ENCODE data around the gene LGI4. TPM values are rescaled to one million over a fixed set of nuclear protein-coding genes. Genes with fewer than 3 reads are reported as not detected.

Gene LGI4
- total RNA-seq, 1 experiment from 2014 or later = 0.32 TPM

- ChIA-PET POLR2A (no interaction called here), CTCF (interaction anchor here (0.7 kb wide), 1 partner anchor 8 kb away, joined by 3 read pairs; no protein-coding TSS in a partner anchor), RAD21 (ENCODE audit: low non-redundant PET in 1 of 2, low total read pairs in 2 of 2, uncharacterized antibody in 2 of 2, unreplicated experiment in 2 of 2) (no interaction called here)
- TF ChIP-seq CTCF (IDR thresholded peaks at IDR 0.05 in 2 of 3, conservative IDR thresholded peaks at IDR 0.05 in 1 of 3; ENCODE audit: borderline replicate concordance in 1 of 3, insufficient read depth in 1 of 3, low read depth in 2 of 3, low read length in 2 of 3) (no peak), ATF3 (IDR thresholded peaks at IDR 0.05) (no peak)
- H3K27ac ChIP-seq (ENCODE audit: low read depth, low read length) = no peak overlapping the region
- no peaks in the 10 kb centered on the region for H3K36me3 ChIP-seq (ENCODE audit: control insufficient read depth in 1 of 2, insufficient read depth in 2 of 2, low read length in 2 of 2)
- H4K20me1 ChIP-seq (ENCODE audit: insufficient read depth) = no peaks in the 10 kb centered on the region
- H3K9ac ChIP-seq (ENCODE audit: low read length) = no peak overlapping the region
- no peaks in the 10 kb centered on the region for H3K79me2 ChIP-seq (ENCODE audit: insufficient read depth, low read length)
- no peak overlapping the region for H2AFZ ChIP-seq (ENCODE audit: low read depth, low read length, poor library complexity, severe bottlenecking)
- H3K9me2 ChIP-seq (ENCODE audit: insufficient read depth) = no peaks in the 10 kb centered on the region
- no peaks in the 10 kb centered on the region for H3K27me3 ChIP-seq (ENCODE audit: insufficient read depth, low read length)
- no peak for DNase-seq (ENCODE audit: low read depth, low spot score)
- no peaks in the 10 kb centered on the region for H3K9me3 ChIP-seq (ENCODE audit: control insufficient read depth in 1 of 2, insufficient read depth in 1 of 2, low read depth in 1 of 2, low read length in 2 of 2)
- no peak overlapping the region for H3K4me2 ChIP-seq (ENCODE audit: low read length)
- no TSS peak for BruUV-seq (replicated peaks)
- H3K4me3 ChIP-seq (replicated peaks in 1 of 2; ENCODE audit: low read depth in 1 of 2, low read length in 2 of 2) = no peak overlapping the region
- H3K4me1 ChIP-seq (ENCODE audit: control insufficient read depth in 1 of 2, insufficient read depth in 2 of 2, low read length in 2 of 2) = no peaks in the 10 kb centered on the region
- intact Hi-C loops (cut with micrococcal nuclease) = no loop called here
- ATAC-seq = no peak
Measured at GRCh38 chr19:35098413-35099049, 36.3 kb downstream of the LGI4 start.

- Histone ChIP-seq H3K27ac (ENCODE audit: low read depth, low read length) (no peak overlapping the region), H3K9ac (ENCODE audit: low read length) (no peak overlapping the region), H3K4me3 (replicated peaks in 1 of 2; ENCODE audit: low read depth in 1 of 2, low read length in 2 of 2) (no peak overlapping the region), H3K9me3 (ENCODE audit: control insufficient read depth in 1 of 2, insufficient read depth in 1 of 2, low read depth in 1 of 2, low read length in 2 of 2) (no peaks in the 10 kb centered on the region), H3K27me3 (ENCODE audit: insufficient read depth, low read length) (no peaks in the 10 kb centered on the region), H2AFZ (ENCODE audit: low read depth, low read length, poor library complexity, severe bottlenecking) (no peak overlapping the region), H3K4me2 (ENCODE audit: low read length) (no peak overlapping the region), H3K9me2 (ENCODE audit: insufficient read depth) (no peaks in the 10 kb centered on the region), H3K79me2 (ENCODE audit: insufficient read depth, low read length) (no peaks in the 10 kb centered on the region), H3K4me1 (ENCODE audit: control insufficient read depth in 1 of 2, insufficient read depth in 2 of 2, low read length in 2 of 2) (peaks cover 0 to 3% of the 10 kb centered on the region in 2 experiments; a peak in 2 of 4 replicates), H3K36me3 (ENCODE audit: control insufficient read depth in 1 of 2, insufficient read depth in 2 of 2, low read length in 2 of 2) (no peaks in the 10 kb centered on the region), H4K20me1 (ENCODE audit: insufficient read depth) (no peaks in the 10 kb centered on the region)
- intact Hi-C loops (cut with micrococcal nuclease) = no loop called here
- ChIA-PET RAD21 (ENCODE audit: low non-redundant PET in 1 of 2, low total read pairs in 2 of 2, uncharacterized antibody in 2 of 2, unreplicated experiment in 2 of 2) (no interaction called here), CTCF (interaction anchor here (1.1 kb wide), 1 partner anchor 52 kb away, joined by 3 read pairs; no protein-coding TSS in a partner anchor), POLR2A (no interaction called here)
- ATAC-seq (peak; percentile 49), DNase-seq (ENCODE audit: low read depth, low spot score) (no peak)
- no TSS peak for BruUV-seq (replicated peaks)
- TF ChIP-seq MAX (IDR thresholded peaks at IDR 0.05) (no peak), CTCF (IDR thresholded peaks at IDR 0.05 in 2 of 3, conservative IDR thresholded peaks at IDR 0.05 in 1 of 3; ENCODE audit: borderline replicate concordance in 1 of 3, insufficient read depth in 1 of 3, low read depth in 2 of 3, low read length in 2 of 3) (no peak), EZH2 (IDR thresholded peaks at IDR 0.05) (no peak), EGR1 (IDR thresholded peaks at IDR 0.05; ENCODE audit: low read depth) (no peak), FOSL1 (IDR thresholded peaks at IDR 0.05; ENCODE audit: low read depth) (no peak), ELF1 (IDR thresholded peaks at IDR 0.05; ENCODE audit: borderline replicate concordance, low read depth) (no peak), ZBTB33 (IDR thresholded peaks at IDR 0.05; ENCODE audit: extremely low read depth, insufficient replicate concordance, low read length) (no peak), YY1 (IDR thresholded peaks at IDR 0.05; ENCODE audit: extremely low read depth, insufficient replicate concordance, low read depth, low read length) (no peak), SP1 (IDR thresholded peaks at IDR 0.05; ENCODE audit: low read depth) (no peak)
Measured at GRCh38 chr19:35095667-35096368, 39.0 kb downstream of the LGI4 start.
